ENCODE results near the gene ABHD17B. TPM values are rescaled to one million over a fixed set of nuclear protein-coding genes. Genes with fewer than 3 reads are reported as not detected.

Gene ABHD17B
- total and polyA plus RNA-seq, 2 donors (not counting 3 experiments of a cell fraction or from before 2014, with no cell fraction given) = 12.8 to 16.8 TPM

DNA sequence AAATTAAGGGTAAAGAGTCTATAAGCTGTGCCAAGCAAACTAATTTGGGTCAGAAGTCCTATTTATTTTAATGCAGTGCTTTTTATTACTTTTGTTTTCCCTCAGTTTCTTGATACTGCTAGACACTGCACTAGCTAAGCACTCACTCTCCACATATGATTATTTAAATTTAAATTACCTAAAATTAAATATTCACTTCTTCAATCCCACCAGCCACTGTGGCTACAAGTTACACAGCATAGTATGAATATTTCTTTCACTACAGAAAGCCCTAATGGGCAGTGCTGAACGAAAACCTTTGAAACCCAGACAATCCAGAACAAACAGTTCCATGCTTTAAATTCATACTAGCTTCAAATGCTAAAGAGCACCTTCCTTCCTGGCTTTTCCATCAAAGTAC lies 23.6 kb downstream of the ABHD17B start:
- H3K79me2 ChIP-seq (ENCODE audit: control insufficient read depth, insufficient read depth, low read length) = peaks cover 64% of the 10 kb centered on the region
- dilution Hi-C loops (cut with MboI; ENCODE audit: extremely low pct_ligation_motif_present, low sequenced_read_pairs) = no loop called here
- CTCF ChIA-PET = interaction anchor here (1.0 to 1.5 kb wide), 2 partner anchors 10 to 24 kb away, joined by 3 to 4 read pairs; partner anchors contain the start of genes ABHD17B and C9orf85

DNA sequence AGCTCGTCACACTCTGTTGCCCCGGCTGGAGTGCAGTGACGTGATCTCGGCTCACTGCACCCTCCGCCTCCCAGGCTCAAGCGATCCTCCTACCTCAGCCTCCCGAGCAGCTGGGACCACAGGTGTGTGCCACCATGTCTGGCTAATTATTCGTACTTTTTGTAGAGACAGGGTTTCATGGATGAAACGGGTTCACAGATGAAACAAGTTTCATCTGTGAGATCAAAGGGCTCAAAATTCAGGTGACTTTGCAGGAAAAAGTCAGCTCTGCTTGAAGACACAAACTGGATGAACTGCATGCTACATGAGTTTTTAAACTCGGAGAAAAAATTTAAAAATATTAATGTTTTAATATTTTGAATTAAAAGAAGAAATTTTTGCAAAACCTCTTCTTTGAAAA lies 24.5 kb downstream of the ABHD17B start:
- TF ChIP-seq EZH2 (IDR thresholded peaks at IDR 0.05; ENCODE audit: borderline replicate concordance, low read depth, low read length, severe bottlenecking) (no peak), POLR2AphosphoS5 (IDR thresholded peaks at IDR 0.05; ENCODE audit: insufficient read depth, low read depth, low read length) (no peak)
- Histone ChIP-seq H4K20me1 (replicated peaks; ENCODE audit: control insufficient read depth, extremely low read depth, insufficient read depth, low read length) (peaks cover 11% of the 10 kb centered on the region), H3K79me2 (ENCODE audit: control insufficient read depth, insufficient read depth, low read length) (peaks cover 69% of the 10 kb centered on the region), H3K4me2 (ENCODE audit: insufficient read depth, low read length) (no peak overlapping the region), H3K9me3 (replicated peaks; ENCODE audit: control insufficient read depth, insufficient read depth, low read length) (no peaks in the 10 kb centered on the region), H3K36me3 (ENCODE audit: control insufficient read depth in 2 of 2, extremely low read depth in 1 of 2, insufficient read depth in 2 of 2, low read length in 2 of 2) (no peaks in the 10 kb centered on the region), H3K4me3 (replicated peaks in 1 of 3; ENCODE audit: insufficient read depth in 1 of 3, low read depth in 1 of 3, low read length in 3 of 3) (no peak overlapping the region), H3K27ac (ENCODE audit: insufficient read depth, low read depth, low read length) (no peak overlapping the region), H3K9me1 (replicated peaks; ENCODE audit: control insufficient read depth, extremely low read depth, insufficient read depth, low read length) (no peaks in the 10 kb centered on the region), H3K4me1 (ENCODE audit: control insufficient read depth, extremely low read depth, insufficient read depth, low read length) (peaks cover 3% of the 10 kb centered on the region), H2AFZ (ENCODE audit: low read depth, low read length) (no peak overlapping the region), H3K9ac (replicated peaks; ENCODE audit: extremely low read depth, insufficient read depth, low read length) (no peak overlapping the region), H3K27me3 (ENCODE audit: control insufficient read depth in 2 of 2, insufficient read depth in 2 of 2, low read length in 2 of 2) (no peaks in the 10 kb centered on the region)
- ChIA-PET POLR2A (no interaction called here), CTCF (no interaction called here)
- FAIRE-seq (no peak), DNase-seq (ENCODE audit: low read depth, low spot score) (no peak)
- dilution Hi-C loops (cut with MboI; ENCODE audit: extremely low pct_ligation_motif_present, low sequenced_read_pairs) (no loop called here), intact Hi-C loops (cut with micrococcal nuclease) (no loop called here)
- BruUV-seq (replicated peaks) = no TSS peak

More for the DNA sequence above, 23.6 kb downstream of the ABHD17B start:
- Histone ChIP-seq H3K4me1 (ENCODE audit: control insufficient read depth, extremely low read depth, insufficient read depth, low read length) (peaks cover 3% of the 10 kb centered on the region), H3K36me3 (ENCODE audit: control insufficient read depth in 2 of 2, extremely low read depth in 1 of 2, insufficient read depth in 2 of 2, low read length in 2 of 2) (no peaks in the 10 kb centered on the region), H3K9me3 (replicated peaks; ENCODE audit: control insufficient read depth, insufficient read depth, low read length) (no peaks in the 10 kb centered on the region), H2AFZ (ENCODE audit: low read depth, low read length) (no peak overlapping the region), H3K9ac (replicated peaks; ENCODE audit: extremely low read depth, insufficient read depth, low read length) (no peak overlapping the region), H3K9me1 (replicated peaks; ENCODE audit: control insufficient read depth, extremely low read depth, insufficient read depth, low read length) (no peaks in the 10 kb centered on the region), H4K20me1 (replicated peaks; ENCODE audit: control insufficient read depth, extremely low read depth, insufficient read depth, low read length) (peaks cover 12% of the 10 kb centered on the region), H3K27ac (ENCODE audit: insufficient read depth, low read depth, low read length) (no peak overlapping the region), H3K4me3 (replicated peaks in 1 of 3; ENCODE audit: insufficient read depth in 1 of 3, low read depth in 1 of 3, low read length in 3 of 3) (no peak overlapping the region), H3K27me3 (ENCODE audit: control insufficient read depth in 2 of 2, insufficient read depth in 2 of 2, low read length in 2 of 2) (no peaks in the 10 kb centered on the region), H3K4me2 (ENCODE audit: insufficient read depth, low read length) (no peak overlapping the region)
- BruUV-seq (replicated peaks) = no TSS peak
- DNase-seq (ENCODE audit: low read depth, low spot score) (no peak), FAIRE-seq (no peak)
- intact Hi-C loops (cut with micrococcal nuclease) = no loop called here
- TF ChIP-seq JUN (IDR thresholded peaks at IDR 0.05; ENCODE audit: borderline replicate concordance, insufficient read depth, insufficient read length, low read depth) = no peak
- TF ChIP-seq MYC (IDR thresholded peaks at IDR 0.05; ENCODE audit: low read depth, low read length) = no peak
- POLR2A ChIA-PET = no interaction called here
